OCI-M2 (cell line): Measurements from ENCODE around the gene STAC3.

Experiments used
- DNase-seq: peaks from one replicate; lab custom pipeline; 2025; ENCODE audit not compliant: unreplicated experiment; lab: John Stamatoyannopoulos, UW

The STAC3 gene

GRCh38 chr12:57211791-57212700 lies 38.9 kb downstream of the STAC3 start:
- DNase-seq: no peak

- no peak for DNase-seq
Observed at GRCh38 chr12:57210926-57211692, 39.9 kb downstream of the STAC3 start.

- DNase-seq: no peak
Observed at GRCh38 chr12:57210461-57210860, 40.5 kb downstream of the STAC3 start.

GRCh38 chr12:57209916-57210315 lies 41.1 kb downstream of the STAC3 start:
- DNase-seq: no peak

- DNase-seq: no peak
Observed at GRCh38 chr12:57208631-57209282, 42.2 kb downstream of the STAC3 start.

- DNase-seq: no peak
Observed at GRCh38 chr12:57207731-57208630, 43.0 kb downstream of the STAC3 start.

- DNase-seq: no peak
Observed at GRCh38 chr12:57205931-57206330, 45.1 kb downstream of the STAC3 start.

- no peak for DNase-seq
Observed at GRCh38 chr12:57205186-57205585, 45.8 kb downstream of the STAC3 start.

GRCh38 chr12:57204454-57204853 lies 46.5 kb downstream of the STAC3 start:
- no peak for DNase-seq

GRCh38 chr12:57203791-57204190 lies 47.2 kb downstream of the STAC3 start:
- no peak for DNase-seq

- DNase-seq: no peak
Observed at GRCh38 chr12:57203201-57203600, 47.8 kb downstream of the STAC3 start.

GRCh38 chr12:57202321-57202720 lies 48.7 kb downstream of the STAC3 start:
- DNase-seq: no peak

- DNase-seq: no peak
Observed at GRCh38 chr12:57201631-57202030, 49.4 kb downstream of the STAC3 start.

GRCh38 chr12:57201219-57201618 lies 49.8 kb downstream of the STAC3 start:
- DNase-seq: no peak

GRCh38 chr12:57200497-57200896 lies 50.5 kb downstream of the STAC3 start:
- no peak for DNase-seq

- no peak for DNase-seq
Observed at GRCh38 chr12:57199191-57199590, 51.8 kb downstream of the STAC3 start.

GRCh38 chr12:57198329-57198728 lies 52.7 kb downstream of the STAC3 start:
- no peak for DNase-seq

GRCh38 chr12:57196956-57197355 lies 54.0 kb downstream of the STAC3 start:
- no peak for DNase-seq

GRCh38 chr12:57196439-57196838 lies 54.5 kb downstream of the STAC3 start:
- no peak for DNase-seq

- DNase-seq: no peak
Observed at GRCh38 chr12:57195611-57196371, 55.2 kb downstream of the STAC3 start.
